GM19395 (cell line): ENCODE data around the gene NRTN.

ENCODE experiments used
- ATAC-seq: cut with Tn5 transposase; IDR thresholded peaks from one replicate; pipeline ENCODE4 v1.9.1; 2021; ENCODE audit warnings: mild to moderate bottlenecking, moderate library complexity; ENCODE audit not compliant: unreplicated experiment

The NRTN gene

DNA sequence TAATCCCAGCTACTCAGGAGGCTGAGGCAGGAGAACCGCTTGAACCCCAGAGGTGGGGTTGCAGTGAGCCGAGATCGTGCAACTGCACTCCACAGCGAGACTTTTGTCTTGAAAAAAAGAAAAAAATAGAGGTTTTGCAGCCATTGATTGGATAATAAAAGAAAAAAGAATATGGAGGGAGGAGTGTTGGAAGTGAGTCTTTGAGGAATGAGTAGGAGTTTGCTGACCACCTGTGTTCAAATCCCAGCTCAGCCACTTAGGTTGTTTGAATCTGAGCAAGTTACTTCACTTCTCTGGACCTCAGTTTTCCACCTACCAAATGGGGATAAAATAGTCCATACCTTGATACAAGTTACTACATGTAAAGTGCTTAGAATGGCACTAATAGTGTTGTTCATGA, 6.2 kb downstream of the NRTN start:
- ATAC-seq: no peak

DNA sequence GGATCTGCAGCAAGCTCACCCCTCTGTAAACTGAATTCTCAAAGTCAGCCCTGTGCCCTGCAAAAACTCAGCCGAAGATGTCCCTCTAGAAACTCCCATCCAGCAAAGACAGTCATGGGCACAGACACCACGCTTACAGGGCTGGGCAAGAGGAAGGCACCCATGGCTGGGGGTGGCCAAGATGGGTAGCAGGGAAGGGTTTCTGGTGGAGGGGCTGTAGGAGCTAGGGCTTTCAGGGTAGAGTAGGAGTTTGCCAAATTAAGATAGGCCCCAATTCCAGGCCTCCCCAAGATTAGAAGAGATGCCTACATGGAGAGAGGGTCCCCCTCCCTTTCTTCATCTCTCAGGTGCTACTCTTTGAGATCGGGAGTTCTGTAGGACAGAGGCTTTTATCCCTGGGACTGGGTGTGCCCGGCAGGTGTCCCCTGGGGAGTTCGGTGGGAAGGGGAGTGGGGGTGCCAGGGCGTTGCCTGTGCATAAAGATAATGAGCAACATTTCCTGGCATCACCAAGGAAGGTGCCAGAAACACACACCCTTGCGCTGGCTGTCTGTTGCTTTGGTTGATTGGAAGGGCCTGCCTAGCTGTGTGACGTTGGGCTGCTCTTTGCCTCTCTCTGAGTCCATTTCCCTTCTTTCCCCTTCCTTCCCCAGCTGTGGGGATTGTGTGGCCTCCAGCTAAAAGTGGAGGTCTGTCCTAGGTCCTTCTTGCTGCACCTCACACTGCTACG, 9.4 kb downstream of the NRTN start:
- no peak for ATAC-seq

DNA sequence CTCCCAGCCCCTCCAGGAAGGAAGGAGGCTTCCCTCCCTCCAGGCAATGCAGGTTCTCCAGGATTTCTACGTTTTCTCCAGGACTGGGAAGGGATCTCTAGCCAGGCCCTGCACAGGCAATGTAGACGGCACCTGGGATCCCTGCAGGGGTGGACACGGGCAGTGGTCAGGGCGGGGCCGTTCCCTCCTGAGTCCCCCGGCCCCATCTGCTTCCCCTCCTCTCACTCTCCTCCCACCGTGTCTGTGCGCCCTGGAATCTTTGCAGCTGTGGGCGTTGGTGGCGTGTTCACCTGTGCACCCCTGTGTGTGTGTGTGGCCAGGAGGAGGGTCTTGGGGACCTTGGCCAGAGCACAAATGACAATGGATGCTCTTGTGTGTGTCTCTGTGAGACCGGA, 10.0 kb downstream of the NRTN start:
- no peak for ATAC-seq

DNA sequence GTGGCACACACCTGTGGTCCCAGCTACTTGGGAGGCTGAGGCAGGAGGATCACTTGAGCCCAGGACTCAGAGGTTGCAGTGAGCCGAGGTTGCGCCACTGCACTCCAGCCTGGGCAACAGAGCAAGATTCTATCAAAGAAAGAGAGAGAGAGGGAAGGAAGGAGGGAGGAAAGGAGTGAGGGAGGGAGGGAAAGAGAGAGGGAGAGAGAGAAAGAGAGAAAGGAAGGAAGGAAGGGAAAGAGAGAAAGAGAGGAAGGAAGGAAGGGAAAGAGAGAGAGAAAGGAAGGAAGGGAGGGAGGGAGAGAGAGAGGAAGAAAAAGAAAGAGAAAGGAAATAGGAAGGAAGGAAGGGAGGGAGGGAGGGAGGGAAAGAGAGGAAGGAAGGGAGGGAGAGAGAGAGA, 12.4 kb downstream of the NRTN start:
- ATAC-seq: no peak

DNA sequence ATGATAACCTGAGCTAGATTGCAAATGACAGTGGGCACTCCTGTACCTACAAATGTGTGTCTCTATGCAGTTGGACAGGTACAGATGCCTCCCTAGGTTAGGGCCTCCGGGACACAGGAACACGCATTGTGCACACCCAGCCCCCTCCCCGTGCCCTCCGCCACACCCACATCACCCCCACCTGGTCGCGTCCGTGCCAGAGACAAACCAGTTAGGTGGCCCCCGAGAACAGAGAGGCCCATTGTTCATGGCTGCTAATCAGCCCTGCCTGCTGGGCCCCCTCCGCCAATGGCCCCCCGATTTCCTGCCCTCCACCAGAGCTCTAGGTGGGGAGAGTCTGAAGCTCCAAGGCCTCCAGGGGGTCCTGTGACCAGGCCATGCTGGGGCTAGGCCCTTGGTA, 13.7 kb downstream of the NRTN start:
- ATAC-seq: no peak

DNA sequence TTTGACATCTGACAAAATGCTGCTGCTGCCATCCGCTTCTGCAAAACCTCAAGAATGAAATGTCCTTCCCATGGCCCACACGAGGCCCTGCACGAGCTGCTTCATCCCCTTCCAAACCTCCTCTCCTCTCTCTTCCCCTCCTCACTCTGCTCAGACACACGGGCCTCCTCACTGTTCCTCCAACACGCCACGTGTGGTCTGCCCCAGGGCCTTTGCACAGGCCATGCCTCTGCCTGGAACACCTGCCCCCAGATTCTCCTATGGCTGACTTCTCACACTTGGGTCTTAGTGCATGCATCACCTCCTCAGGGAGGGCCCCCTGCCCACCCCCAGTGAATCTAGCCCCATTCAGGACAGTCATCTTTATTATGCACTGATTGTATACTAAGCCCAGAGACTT, 15.9 kb downstream of the NRTN start:
- no peak for ATAC-seq

DNA sequence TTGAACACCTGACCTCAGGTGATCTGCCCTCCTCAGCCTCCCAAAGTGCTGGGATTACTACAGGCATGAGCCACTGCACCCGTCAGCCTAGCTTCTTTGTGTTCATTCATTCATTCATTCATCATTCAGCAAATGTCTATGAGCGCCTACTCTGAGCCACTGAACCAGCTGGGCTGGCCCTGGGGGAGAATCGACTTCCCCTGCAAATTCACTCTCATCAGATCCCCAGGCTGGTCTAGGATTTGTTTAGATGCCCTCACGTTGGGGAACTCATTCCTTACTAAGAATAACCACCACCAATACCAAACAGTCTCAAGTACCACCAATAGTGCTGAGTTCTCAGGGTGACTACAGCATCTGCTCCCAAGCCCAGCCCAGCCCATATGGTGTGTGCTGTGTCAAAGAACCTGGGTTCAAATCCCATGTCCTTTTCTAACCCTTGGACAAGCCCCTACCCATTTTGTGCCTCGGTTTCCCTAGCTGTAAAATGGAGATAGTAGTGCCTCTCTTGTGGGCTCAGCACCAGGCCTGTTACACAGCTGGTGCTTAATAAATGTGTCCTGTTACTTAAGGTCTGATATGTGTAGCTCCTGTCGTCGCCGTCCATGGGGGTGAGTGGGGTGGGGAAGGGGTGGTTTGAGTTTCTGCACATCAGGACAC, 16.8 kb downstream of the NRTN start:
- ATAC-seq: no peak

DNA sequence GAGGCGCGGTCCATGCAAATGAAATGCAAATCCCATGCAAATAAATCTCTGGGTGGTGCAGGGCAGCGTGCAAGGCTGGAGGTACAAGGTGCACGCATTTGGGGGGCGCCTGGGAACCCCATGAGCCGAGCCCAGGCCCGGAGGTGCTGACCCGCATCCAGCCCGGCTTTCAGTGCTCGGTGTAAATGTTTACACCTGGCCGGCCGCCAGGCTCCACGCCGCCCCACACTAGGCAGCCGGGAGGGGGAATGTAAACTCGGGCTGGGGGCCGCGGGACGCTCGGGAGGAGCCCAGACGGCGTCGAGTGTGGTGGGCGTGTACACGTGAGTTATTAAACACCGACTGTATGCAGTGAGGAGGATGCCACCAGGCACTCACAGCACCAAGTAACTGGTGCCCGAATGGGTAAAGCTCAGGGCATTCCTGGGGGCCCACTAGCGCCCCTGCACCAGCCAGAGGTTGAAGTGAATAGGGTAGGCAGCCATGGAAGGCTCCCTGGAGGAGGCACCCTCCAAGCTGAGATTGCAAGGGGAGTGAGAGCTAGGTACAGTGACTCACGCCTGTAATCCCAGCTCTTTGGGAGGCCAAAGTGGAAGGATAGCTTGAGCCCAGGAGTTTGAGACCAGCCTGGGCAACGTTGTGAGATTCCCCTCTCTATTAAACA, 17.4 kb downstream of the NRTN start:
- ATAC-seq: no peak

DNA sequence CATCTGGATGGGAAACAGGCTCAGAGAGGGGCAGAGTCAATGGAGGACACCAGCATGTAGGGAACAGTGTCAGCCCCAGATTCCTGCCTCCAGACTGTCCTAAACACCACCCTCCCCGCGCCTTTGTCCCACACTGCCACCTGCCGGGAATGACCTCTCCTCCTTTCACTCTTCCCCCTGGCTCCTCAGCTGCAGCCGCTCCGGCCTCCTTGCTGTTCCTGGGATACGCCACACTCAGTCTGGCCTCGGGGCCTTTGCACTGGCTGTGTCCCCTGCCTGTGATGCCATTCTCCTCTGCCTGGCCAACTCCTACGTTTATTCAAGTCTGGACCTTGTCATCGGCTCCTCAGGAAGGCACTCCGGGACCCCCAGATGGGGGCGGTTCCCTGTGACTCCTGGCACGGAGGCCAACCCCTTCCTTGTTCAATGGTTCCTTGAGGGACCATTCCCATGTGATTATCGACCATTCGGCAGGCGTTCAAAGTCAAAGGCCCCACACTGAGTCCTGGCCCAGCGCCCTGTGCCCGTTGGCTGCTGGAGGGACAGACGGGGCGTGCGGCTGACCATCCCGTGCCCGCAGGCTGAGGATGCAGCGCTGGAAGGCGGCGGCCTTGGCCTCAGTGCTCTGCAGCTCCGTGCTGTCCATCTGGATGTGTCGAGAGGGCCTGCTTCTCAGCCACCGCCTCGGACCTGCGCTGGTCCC, 18.9 kb downstream of the NRTN start:
- ATAC-seq: no peak

DNA sequence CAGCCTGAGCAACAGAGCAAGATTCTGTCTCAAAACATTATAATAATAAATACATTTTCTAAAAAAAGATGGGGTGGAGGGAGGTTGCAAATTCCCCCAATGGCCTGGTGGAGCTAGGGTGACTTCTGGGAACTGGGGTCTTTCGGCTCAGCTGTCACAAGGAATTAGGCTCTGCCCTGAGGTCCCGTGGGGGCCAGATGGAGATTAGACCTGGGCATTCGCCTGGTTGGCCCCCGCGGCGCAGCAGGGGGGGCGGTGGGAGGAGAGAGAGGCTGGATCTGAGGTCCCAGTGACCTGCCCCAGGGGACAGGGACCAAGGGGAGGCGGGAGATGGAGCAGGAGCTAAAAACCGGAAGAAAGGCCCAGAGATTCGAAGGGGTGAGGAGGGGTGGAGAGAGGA, 19.9 kb downstream of the NRTN start:
- no peak for ATAC-seq

DNA sequence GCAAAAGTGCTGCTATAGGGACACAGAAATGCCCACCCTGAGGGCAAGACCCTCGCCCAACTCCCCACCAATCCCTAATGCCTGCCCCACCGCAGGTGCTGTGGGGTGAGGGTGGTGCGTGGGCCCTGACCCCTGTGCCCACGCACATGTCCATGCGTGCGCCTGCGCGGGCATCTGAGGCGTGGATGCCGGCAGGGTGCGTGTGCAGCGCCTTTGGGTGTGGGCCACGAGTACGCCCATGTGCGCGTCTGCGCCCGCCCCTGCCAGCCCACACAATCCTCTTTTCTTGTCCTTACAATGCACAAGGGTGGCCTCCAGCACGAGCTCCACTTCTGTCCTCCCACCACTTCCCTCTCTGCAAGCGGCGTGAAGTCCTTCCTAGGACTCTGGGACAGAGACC, 20.3 kb downstream of the NRTN start:
- ATAC-seq: no peak

DNA sequence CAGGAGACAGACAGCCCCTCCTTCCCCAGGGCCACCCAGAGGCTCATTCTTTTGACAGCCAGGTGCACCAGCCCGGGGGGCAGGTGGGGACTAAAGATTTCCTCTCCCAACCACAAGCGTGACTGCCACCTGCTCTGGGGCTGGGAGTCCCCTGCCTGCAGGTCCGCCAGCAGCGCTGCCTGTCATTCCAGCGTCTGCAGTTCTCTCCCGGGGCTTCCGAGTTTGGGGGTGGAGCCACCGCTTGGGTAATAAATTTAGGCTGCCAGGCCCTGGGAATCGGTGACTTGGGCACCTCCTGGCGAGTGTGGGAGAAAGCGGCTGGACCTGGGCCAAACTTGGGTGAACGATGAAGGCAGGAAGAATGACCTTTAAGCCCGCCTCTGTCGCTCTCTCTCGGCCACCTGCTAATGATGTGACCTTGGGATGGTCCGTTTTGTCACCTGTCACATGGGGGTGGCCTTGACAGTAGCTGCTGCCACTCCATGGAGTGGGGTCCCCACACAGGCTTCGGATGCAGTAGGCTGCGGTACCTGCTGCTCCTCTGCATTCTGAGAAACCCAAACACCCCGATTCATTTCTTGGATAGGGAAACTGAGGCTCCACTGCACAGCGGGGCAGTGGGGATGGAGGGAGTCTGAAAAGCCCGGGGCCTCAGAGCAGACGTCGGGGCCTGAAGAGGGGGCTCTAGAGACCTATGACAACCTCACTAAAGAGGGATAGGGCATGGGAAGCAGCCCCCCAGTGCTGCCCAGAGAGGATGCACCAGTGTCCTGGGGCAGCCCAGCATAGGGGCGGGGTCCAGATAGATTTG, 21.9 kb downstream of the NRTN start:
- no peak for ATAC-seq

DNA sequence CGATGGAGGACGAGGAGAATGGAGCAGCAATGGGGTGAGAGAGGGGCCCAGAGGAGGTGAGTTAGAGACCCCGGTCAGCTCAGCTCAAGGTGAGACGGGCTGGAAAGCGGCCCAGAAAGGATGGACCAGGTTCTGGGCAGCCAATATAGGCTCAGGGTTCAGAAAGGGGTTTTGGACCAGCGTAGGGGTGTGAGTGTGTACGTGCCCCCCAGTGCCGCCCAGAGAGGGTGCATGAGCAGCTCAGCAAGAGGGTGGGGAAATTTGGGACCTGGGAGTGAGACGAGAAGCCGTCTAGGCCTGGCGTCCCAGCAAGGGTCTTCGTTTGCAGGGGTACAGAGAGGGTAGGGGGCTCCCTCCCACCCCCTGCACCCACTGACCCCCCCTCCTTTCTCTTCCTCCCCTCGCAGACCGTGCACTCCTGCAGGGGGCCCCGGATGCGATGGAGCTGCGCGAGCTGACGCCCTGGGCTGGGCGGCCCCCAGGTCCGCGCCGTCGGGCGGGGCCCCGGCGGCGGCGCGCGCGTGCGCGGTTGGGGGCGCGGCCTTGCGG, 22.5 kb downstream of the NRTN start:
- no peak for ATAC-seq

DNA sequence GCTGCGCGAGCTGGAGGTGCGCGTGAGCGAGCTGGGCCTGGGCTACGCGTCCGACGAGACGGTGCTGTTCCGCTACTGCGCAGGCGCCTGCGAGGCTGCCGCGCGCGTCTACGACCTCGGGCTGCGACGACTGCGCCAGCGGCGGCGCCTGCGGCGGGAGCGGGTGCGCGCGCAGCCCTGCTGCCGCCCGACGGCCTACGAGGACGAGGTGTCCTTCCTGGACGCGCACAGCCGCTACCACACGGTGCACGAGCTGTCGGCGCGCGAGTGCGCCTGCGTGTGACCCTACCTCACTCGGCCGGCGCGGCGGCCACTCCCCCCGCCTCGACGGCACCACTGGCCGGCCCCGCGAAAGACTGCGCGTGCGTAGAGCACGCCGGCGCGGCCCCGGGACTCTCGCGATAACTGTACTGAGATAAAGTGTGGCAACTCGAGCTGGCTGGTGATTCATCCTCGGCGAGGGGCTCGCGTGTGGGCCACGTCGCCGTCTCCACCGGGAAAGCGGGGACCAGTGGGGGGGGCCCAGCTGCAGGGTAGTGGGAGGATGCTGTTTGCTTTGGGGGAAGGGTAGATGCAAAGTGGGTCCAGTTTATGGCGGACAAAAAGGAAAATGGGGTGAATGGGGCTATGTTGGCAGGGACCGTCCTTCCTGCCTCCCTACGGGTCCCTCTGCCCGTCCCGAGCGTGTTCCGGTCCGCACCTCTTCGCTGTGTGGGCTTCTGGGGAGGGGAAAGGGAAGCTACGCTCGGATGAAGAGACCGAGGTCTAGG, 23.2 kb downstream of the NRTN start:
- peak; percentile 62 for ATAC-seq

DNA sequence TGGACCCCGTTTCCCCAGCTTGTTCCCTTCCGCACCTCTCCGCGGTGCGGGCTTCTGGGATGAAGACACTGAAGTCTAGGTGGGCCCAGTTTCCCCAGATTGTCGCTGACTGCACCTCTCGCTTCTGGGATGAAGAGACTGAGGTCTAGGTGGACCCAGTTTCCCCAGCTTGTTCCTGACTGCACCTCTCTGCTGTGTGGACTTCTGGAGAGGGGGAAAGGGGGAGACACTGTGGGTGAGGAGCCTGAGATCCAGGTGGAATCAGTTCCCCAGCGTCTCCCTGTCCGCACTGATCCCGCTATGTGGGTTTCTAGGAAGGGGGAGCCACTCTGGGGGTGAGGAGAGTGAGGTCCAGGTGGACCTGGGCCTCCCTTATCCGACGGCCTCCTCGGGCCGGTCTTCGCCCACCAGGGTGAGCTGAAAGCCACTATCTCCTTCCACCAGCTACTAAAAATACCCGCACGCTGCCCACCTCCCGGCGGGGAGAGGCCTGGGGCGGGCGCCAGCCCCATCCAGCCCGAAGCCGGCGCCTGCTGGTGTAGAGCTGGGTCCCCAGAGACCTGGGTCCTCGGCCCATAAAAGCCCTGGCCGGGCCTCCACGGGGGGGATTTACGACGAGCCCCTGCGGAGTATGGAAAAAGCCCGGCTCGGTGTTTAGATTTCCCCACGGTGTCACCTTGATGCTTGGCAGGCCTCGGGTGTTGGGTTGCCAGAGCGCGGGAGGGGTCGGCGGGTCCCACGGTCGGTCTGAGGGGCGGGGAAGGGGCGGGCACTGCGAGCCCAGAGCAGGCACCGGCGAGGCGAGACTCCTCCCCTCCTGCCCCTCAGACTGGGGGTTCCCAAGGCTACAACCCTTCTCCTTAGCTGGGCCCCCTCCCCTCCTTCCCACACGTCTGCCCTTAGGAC, 24.0 kb downstream of the NRTN start:
- ATAC-seq: no peak

DNA sequence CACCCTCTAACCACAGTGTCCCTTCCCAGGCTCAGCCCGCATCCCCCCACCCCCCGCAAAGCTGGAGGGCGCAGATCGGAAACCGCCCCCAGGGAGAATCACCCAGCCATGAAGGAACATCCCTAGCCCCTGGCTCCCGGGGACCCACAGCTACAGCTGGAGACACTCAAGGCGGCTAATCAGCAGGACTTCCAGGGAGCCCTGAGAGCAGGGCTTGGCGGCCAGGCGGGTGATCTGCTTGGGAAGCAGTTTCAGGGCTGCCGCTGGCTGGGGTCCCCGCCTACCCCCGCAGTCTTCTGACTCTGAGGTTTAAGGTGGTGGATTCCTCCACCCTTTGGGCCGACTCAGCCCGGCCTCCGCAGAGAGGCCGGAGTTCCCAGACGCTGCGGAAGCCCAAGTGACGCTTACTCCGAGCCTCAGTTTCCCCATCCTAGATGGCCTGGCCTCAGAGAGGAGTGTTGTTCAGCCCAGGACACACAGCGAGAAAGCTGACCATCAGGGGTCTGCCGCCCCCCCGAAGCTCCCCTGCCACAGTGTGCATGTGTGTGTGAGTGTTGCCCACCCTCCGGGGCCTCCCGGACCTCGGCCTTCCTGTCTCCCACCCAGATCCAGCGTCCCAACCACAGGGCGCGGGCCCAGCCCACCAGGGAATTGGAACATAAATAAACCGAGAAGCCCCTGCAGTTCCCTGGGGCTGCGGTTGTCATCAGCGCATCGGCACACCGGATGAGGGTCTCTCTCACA, 24.9 kb downstream of the NRTN start:
- no peak for ATAC-seq

DNA sequence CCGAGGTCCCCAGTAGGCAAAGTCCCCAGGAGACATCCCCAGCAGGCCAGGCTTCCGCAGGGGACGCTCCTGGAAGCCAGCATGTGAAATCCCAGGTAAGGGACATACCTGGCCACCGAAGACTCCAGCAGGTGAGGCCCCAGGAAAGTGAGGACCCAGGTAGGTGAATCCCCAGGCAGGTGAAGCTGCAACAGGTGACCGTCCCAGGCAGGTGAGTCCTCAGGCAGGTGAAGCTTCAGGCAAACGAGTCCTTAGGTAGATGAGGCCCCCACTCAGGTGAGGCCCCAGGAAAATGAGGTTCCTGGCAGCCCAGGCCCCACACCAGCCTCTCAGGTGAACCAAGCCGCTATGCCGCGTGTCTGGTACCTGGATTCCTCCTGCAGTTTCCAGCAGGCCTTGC, 26.3 kb downstream of the NRTN start:
- no peak for ATAC-seq

DNA sequence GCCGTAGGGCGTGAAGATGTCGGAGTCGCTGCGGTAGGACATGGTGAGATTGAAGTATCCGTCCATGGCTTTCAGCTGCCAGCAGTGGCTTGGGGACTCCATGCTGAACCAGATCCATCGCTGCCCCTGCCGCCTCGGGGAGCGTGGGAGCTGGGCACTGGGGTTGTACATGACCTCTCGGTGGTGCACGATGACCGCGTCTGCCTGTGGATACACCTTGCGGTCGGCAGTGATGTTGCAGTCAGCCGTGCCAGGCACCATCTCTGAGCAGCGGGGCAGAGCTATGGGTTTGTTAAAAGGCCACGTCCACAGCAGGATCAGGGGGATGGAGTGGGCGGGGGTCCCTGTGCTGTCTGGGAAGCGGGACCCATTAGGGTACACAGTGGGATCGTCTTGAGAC, 27.2 kb downstream of the NRTN start:
- no peak for ATAC-seq
